Neural crest cell (in vitro differentiated cells): ENCODE data around the gene ABHD17C. TPM values are rescaled to one million over a fixed set of nuclear protein-coding genes. Genes with fewer than 3 reads are reported as not detected.

ENCODE experiments used
- DNase-seq: peaks from one replicate; pipeline ENCODE4 v3.0.0; 2021; ENCODE audit warnings: low read depth, mixed read lengths, low spot score
- H3K27ac Mint-ChIP-seq: one replicate; pipeline ENCODE4 v1.8.0; 2021; ENCODE audit warnings: mild to moderate bottlenecking, mixed read lengths; ENCODE audit not compliant: unreplicated experiment
- H3K27me3 Mint-ChIP-seq: 2 replicates; pipeline ENCODE4 v1.8.0; 2021; ENCODE audit warnings: low read depth, mild to moderate bottlenecking, mixed read lengths
- H3K36me3 Mint-ChIP-seq: 2 replicates; pipeline ENCODE4 v1.8.0; 2021; ENCODE audit warnings: low read depth, mild to moderate bottlenecking, mixed read lengths
- H3K4me1 Mint-ChIP-seq: 2 replicates; pipeline ENCODE4 v1.8.0; 2021; ENCODE audit warnings: mixed read lengths
- H3K4me3 Mint-ChIP-seq: one replicate; pipeline ENCODE4 v1.8.0; 2021; ENCODE audit warnings: mild to moderate bottlenecking, mixed read lengths
- H3K9me3 Mint-ChIP-seq: 2 replicates; pipeline ENCODE4 v1.8.0; 2021; ENCODE audit warnings: mixed read lengths
- CTCF ChIP-seq: fragments of 200-600 bp; sonication (generic); conservative IDR thresholded peaks from 2 replicates; pipeline ENCODE4 v1.5.0; 2021; ENCODE audit warnings: antibody characterized with exemption, mild to moderate bottlenecking
- total RNA-seq: library from RNA; stranded (reverse); gene quantifications from 2 replicates; pipeline ENCODE4 v1.2.1, GENCODE V29; 2021

The ABHD17C gene
- total RNA-seq, 1 donor from 2014 or later = 26.5 TPM

DNA sequence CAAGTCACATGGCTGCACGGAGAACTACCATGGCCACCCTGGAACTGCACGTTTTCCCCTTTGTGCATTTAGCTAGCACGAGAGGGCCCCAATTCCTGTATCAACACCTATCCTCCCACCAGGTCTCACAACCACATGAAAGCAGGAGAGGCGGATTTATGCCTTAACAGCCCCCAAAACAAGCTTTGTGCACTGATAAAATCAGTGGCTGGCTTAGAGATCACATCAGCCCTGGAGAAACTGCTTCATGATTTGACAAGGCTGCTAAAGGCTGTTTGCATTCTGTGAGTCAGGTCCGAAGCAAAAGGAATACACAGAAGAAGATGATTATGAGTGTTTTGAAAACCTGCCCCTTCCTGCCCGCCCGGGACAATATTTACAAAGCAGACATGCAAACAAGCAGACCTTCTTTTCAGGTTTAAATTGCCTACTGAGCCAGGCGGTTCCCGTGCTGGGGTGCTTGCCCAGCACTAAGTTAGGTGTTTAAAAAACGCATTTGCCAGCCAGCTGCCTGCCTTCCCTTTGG, 109.9 kb downstream of the ABHD17C start:
- Mint-ChIP-seq H3K36me3 (no peaks in the 10 kb centered on the region), H3K4me3 (no peak overlapping the region), H3K4me1 (no peaks in the 10 kb centered on the region), H3K27me3 (peaks cover 32% of the 10 kb centered on the region), H3K27ac (no peak overlapping the region), H3K9me3 (no peaks in the 10 kb centered on the region)
- TF ChIP-seq CTCF = no peak
- DNase-seq = no peak

Other genes with a start within 250 kb of the ABHD17C start
- gene CEMIP, start 84.1 kb downstream of the ABHD17C start, total RNA-seq = 0.30 and 0.33 TPM in 2 replicates